BLaER1 treated with 17β-estradiol and CSF1 and Interleukin-3, amounts not matched to agents 10 nM and 100 nM (cell line): Measurements from ENCODE around the gene STRN3.
A peak's percentile ranks its signal among the peaks of the same experiment; 100 is the strongest.
"Not testable (repeated sequence)": the region's sequence is repeated elsewhere in the genome, so short reads cannot be mapped to it uniquely, and the experiment has no call there.

Source experiments
- H3K27ac ChIP-seq, 11 experiments: shearing (Covaris generic); formaldehyde crosslinking; 2 replicates each; pipeline ENCODE4 v1.8.1; 2022
- H3K27me3 ChIP-seq, 11 experiments: shearing (Covaris generic); formaldehyde crosslinking; 2 replicates each; pipeline ENCODE4 v1.8.1; 2022
- H3K36me3 ChIP-seq, 11 experiments: shearing (Covaris generic); formaldehyde crosslinking; 2 replicates each; pipeline ENCODE4 v1.8.1; 2022
- H3K4me1 ChIP-seq, 10 experiments: shearing (Covaris generic); formaldehyde crosslinking; 2 replicates each; pipeline ENCODE4 v1.8.1; 2022
- H3K4me2 ChIP-seq, 11 experiments: shearing (Covaris generic); formaldehyde crosslinking; 2 replicates each; pipeline ENCODE4 v1.8.1; 2022
- H3K4me3 ChIP-seq, 10 experiments: shearing (Covaris generic); formaldehyde crosslinking; 2 replicates each; pipeline ENCODE4 v1.8.1; 2022
- H3K9ac ChIP-seq, 11 experiments: shearing (Covaris generic); formaldehyde crosslinking; 2 replicates each; pipeline ENCODE4 v1.8.1; 2022
- H3K9me3 ChIP-seq, 11 experiments: shearing (Covaris generic); formaldehyde crosslinking; replicated peaks in 1 of 11; 2 replicates each; pipeline ENCODE4 v1.8.1; 2022
- H4K20me1 ChIP-seq, 11 experiments: shearing (Covaris generic); formaldehyde crosslinking; 2 replicates each; pipeline ENCODE4 v1.8.1; 2022
- Cebpa-rat ChIP-seq, 11 experiments: shearing (Covaris generic); IDR thresholded peaks; 2 replicates each; pipeline ENCODE4 v1.8.1; 2022

Gene STRN3, protein sequence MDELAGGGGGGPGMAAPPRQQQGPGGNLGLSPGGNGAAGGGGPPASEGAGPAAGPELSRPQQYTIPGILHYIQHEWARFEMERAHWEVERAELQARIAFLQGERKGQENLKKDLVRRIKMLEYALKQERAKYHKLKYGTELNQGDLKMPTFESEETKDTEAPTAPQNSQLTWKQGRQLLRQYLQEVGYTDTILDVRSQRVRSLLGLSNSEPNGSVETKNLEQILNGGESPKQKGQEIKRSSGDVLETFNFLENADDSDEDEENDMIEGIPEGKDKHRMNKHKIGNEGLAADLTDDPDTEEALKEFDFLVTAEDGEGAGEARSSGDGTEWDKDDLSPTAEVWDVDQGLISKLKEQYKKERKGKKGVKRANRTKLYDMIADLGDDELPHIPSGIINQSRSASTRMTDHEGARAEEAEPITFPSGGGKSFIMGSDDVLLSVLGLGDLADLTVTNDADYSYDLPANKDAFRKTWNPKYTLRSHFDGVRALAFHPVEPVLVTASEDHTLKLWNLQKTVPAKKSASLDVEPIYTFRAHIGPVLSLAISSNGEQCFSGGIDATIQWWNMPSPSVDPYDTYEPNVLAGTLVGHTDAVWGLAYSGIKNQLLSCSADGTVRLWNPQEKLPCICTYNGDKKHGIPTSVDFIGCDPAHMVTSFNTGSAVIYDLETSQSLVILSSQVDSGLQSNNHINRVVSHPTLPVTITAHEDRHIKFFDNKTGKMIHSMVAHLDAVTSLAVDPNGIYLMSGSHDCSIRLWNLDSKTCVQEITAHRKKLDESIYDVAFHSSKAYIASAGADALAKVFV

DNA sequence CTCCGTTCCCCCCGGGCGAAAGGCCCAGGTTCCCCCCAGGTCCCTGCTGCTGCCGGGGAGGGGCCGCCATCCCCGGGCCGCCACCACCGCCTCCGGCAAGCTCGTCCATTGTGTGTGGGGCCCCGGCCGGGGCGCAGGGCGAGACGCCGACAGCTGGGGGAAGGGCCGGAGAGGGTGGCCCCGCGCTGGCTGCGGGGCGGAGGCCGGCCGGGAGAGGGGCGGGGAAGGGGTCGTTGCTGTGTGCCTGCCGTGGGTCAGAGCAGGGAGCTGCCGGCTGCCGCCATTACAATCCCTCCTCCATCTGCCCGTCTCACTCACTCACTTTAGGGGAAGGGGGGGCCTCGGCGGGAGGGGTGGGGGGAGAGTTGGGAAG is at the start of gene STRN3:
STRN3 (minus strand) TSS at position 303 of the 373 bp plus-strand sequence; CDS start at position 109, 194 bp downstream.
- H3K4me2 ChIP-seq: peak within 1 kb of the TSS; percentile 81 to 97 (median 90)
- TF ChIP-seq Cebpa-rat (IDR thresholded peaks at IDR 0.05): no peak
- peak within 1 kb of the TSS; percentile 99 to 100 (median 99) for H3K9ac ChIP-seq
- H3K27me3 ChIP-seq: no peaks in the 10 kb centered on the region
- peaks cover 15 to 22% (median 18%) of the 10 kb centered on the region in 11 experiments; a peak in 21 of 22 replicates for H3K36me3 ChIP-seq
- H4K20me1 ChIP-seq: peaks cover 3 to 38% (median 30%) of the 10 kb centered on the region in 11 experiments; a peak in 17 of 22 replicates
- peak within 1 kb of the TSS; percentile 97 to 100 (median 99) for H3K27ac ChIP-seq
- peak within 1 kb of the TSS; percentile 86 to 100 (median 99) for H3K4me3 ChIP-seq
- H3K9me3 ChIP-seq: 0 out of 22 replicates have a peak, but pooled peaks cover 0 to 5% (median 0%) of the 10 kb centered on the region in 11 experiments
- peaks cover 8 to 31% (median 29%) of the 10 kb centered on the region in 10 experiments for H3K4me1 ChIP-seq

DNA sequence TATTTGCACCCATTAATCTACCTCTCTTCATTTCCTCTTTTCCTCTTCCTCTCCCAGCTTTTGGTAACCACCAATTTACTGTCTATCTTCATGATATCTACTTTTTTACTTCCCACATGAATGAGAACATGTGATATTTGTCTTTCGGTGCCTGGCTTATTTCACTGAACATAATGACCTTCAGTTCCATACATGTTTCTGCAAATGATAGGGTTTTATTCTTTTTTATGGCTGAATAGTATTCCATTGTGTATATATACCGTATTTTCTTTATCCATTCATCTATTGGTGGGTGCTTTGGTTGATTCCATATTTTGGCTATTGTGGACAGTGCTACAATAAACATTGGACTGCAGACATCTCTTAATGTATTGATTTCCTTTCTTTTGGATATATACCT is 49.0 kb upstream of the STRN3 start:
- Histone ChIP-seq H3K36me3 (peaks cover 0 to 34% (median 8%) of the 10 kb centered on the region in 11 experiments; a peak in 9 of 22 replicates), H3K4me1 (no peaks in the 10 kb centered on the region)
- TF ChIP-seq Cebpa-rat (IDR thresholded peaks at IDR 0.05): no peak

DNA sequence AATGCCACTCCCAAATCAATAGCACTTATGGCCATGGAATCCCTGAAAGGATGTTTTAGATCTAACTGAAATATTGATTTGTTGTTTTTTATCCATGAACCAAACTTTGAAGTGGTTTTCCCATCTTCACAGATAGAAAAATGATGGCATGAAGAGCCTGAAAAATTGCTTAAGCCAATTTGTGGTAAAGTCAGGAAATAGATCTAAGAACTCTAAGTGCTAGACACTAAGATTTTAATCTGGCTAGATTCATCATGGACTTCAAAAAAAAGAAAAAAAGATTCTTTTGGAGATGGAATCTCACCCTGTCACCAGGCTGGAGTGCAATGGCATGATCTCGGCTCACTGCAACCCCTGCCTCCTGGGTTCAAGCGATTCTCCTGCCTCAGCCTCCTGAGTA is 45.0 kb upstream of the STRN3 start:
- no peaks in the 10 kb centered on the region for H4K20me1 ChIP-seq
- no peak overlapping the region for H3K4me3 ChIP-seq
- H3K4me2 ChIP-seq: no peak overlapping the region
- no peak overlapping the region for H3K9ac ChIP-seq
- no peaks in the 10 kb centered on the region for H3K27me3 ChIP-seq
- peaks cover 0 to 7% (median 0%) of the 10 kb centered on the region in 11 experiments; a peak in 3 of 22 replicates for H3K9me3 ChIP-seq
- TF ChIP-seq Cebpa-rat (IDR thresholded peaks at IDR 0.05): no peak
- H3K27ac ChIP-seq: no peak overlapping the region
- peaks cover 0 to 11% (median 0%) of the 10 kb centered on the region in 10 experiments; a peak in 2 of 20 replicates for H3K4me1 ChIP-seq
- H3K36me3 ChIP-seq: peaks cover 0 to 42% (median 9%) of the 10 kb centered on the region in 11 experiments; a peak in 10 of 22 replicates

More for the DNA sequence above, 49.0 kb upstream of the STRN3 start:
- no peak overlapping the region for H3K4me3 ChIP-seq
- peaks cover 0 to 7% (median 0%) of the 10 kb centered on the region in 11 experiments; a peak in 3 of 22 replicates for H3K9me3 ChIP-seq
- H3K9ac ChIP-seq: no peak overlapping the region
- H4K20me1 ChIP-seq: no peaks in the 10 kb centered on the region
- no peak overlapping the region for H3K4me2 ChIP-seq
- H3K27me3 ChIP-seq: no peaks in the 10 kb centered on the region
- H3K27ac ChIP-seq: no peak overlapping the region

- no peaks in the 10 kb centered on the region for H4K20me1 ChIP-seq
- no peak overlapping the region for H3K9ac ChIP-seq
- H3K4me1 ChIP-seq: peaks cover 0 to 11% (median 0%) of the 10 kb centered on the region in 10 experiments; a peak in 2 of 20 replicates
- no peak overlapping the region for H3K4me2 ChIP-seq
- no peak for TF ChIP-seq Cebpa-rat (IDR thresholded peaks at IDR 0.05)
- H3K9me3 ChIP-seq: peaks cover 0 to 5% (median 0%) of the 10 kb centered on the region in 11 experiments; a peak in 3 of 22 replicates
- H3K27ac ChIP-seq: no peak overlapping the region
- H3K27me3 ChIP-seq: no peaks in the 10 kb centered on the region
- H3K4me3 ChIP-seq: no peak overlapping the region
- H3K36me3 ChIP-seq: peaks cover 0 to 42% (median 9%) of the 10 kb centered on the region in 11 experiments; a peak in 10 of 22 replicates
Measured at GRCh38 chr14:31070431-31070830, 44.3 kb upstream of the STRN3 start.

- peaks cover 0 to 11% (median 0%) of the 10 kb centered on the region in 10 experiments; a peak in 2 of 20 replicates for H3K4me1 ChIP-seq
- no peak overlapping the region for H3K4me3 ChIP-seq
- TF ChIP-seq Cebpa-rat (IDR thresholded peaks at IDR 0.05): no peak
- H3K27me3 ChIP-seq: no peaks in the 10 kb centered on the region
- H3K4me2 ChIP-seq: no peak overlapping the region
- H4K20me1 ChIP-seq: no peaks in the 10 kb centered on the region
- no peak overlapping the region for H3K27ac ChIP-seq
- H3K9ac ChIP-seq: no peak overlapping the region
- peaks cover 0 to 35% (median 5%) of the 10 kb centered on the region in 11 experiments; a peak in 9 of 22 replicates for H3K36me3 ChIP-seq
- H3K9me3 ChIP-seq: no peaks in the 10 kb centered on the region
Measured at GRCh38 chr14:31069343-31069742, 43.2 kb upstream of the STRN3 start.

- H3K4me1 ChIP-seq: peaks cover 0 to 11% (median 0%) of the 10 kb centered on the region in 10 experiments; a peak in 2 of 20 replicates
- H3K36me3 ChIP-seq: peaks cover 0 to 27% (median 4%) of the 10 kb centered on the region in 11 experiments; a peak in 9 of 22 replicates
- H3K9me3 ChIP-seq: no peaks in the 10 kb centered on the region
Measured at GRCh38 chr14:31068235-31068634, 42.1 kb upstream of the STRN3 start.

DNA sequence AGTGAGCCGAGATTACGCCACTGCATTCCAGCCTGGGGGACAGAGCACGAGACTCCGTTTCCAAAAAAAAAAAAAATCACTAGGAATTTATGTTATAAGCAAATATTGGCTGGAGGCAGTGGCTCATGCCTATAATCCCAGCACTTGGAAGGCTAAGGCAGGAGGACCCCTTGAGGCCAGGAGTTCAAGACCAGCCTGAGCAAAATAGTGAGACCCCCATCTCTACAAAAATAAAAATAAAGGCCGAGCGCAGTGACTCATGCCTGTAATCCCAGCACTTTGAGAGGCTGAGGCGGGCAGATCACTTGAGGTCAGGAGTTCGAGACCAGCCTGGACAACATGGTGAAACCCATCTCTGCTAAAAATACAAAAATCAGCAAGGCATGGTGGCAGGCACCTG is 36.7 kb upstream of the STRN3 start:
- H3K9me3 ChIP-seq, H3K36me3 ChIP-seq, H3K27ac ChIP-seq, H3K4me2 ChIP-seq, H3K4me3 ChIP-seq, H3K27me3 ChIP-seq, H3K9ac ChIP-seq, H4K20me1 ChIP-seq: not testable (repeated sequence)
- peaks cover 0 to 18% (median 6%) of the 10 kb centered on the region in 10 experiments; a peak in 10 of 20 replicates for H3K4me1 ChIP-seq

More at GRCh38 chr14:31068235-31068634, 42.1 kb upstream of the STRN3 start:
- Histone ChIP-seq H3K27ac (no peak overlapping the region), H3K4me3 (no peak overlapping the region), H4K20me1 (no peaks in the 10 kb centered on the region), H3K27me3 (no peaks in the 10 kb centered on the region), H3K9ac (no peak overlapping the region), H3K4me2 (peak overlapping the region in 2 of 11 experiments; percentile 9 to 24; a peak in 2 of 22 replicates)
- TF ChIP-seq Cebpa-rat (IDR thresholded peaks at IDR 0.05): no peak

DNA sequence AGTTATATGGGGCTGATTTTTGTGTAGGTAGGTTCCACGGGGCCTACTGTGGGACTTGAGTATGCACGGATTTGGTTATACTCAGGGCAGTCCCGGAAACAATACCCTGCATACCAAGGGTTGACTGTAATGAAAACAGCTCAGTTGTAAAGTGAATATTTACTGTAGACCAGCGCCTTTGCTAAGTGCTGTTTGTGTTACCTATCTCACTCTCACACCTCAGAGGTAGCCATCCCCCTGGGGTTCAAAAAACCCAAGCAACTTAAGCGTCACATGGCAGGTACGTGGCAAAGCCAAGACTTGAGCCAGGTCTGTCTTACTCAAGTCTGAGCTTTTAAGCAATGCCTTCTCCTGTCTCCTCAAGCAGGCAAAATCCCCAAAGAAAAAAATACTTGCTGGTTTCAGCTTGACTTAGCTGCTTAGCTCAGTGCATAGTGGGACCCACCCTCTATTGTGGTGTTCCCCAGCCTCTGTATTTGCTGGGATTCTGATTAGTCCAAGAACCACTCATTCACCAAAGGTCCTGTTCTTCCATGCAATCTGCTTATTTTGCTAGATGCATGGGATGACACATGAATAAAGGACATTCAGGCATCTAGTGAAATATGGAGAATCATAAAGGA is 34.2 kb upstream of the STRN3 start:
- no peak overlapping the region for H3K4me2 ChIP-seq
- no peak overlapping the region for H3K4me3 ChIP-seq
- no peaks in the 10 kb centered on the region for H3K9me3 ChIP-seq
- no peak overlapping the region for H3K27ac ChIP-seq
- no peaks in the 10 kb centered on the region for H3K27me3 ChIP-seq
- TF ChIP-seq Cebpa-rat (IDR thresholded peaks at IDR 0.05): no peak
- peaks cover 0 to 18% (median 6%) of the 10 kb centered on the region in 10 experiments; a peak in 10 of 20 replicates for H3K4me1 ChIP-seq
- no peak overlapping the region for H3K9ac ChIP-seq
- no peaks in the 10 kb centered on the region for H3K36me3 ChIP-seq
- no peaks in the 10 kb centered on the region for H4K20me1 ChIP-seq
